Sigmoid colon (tissue), 4 donors: Measurements from ENCODE around the gene ERBB2.

Experiments used
- POLR2A ChIP-seq, 2 donors: fragments of 450-650 bp; IDR thresholded peaks; one replicate each; pipeline ENCODE4 v1.6.1; 2016; ENCODE audit warnings: antibody characterized with exemption in 2 of 2, mild to moderate bottlenecking in 2 of 2, moderate library complexity in 2 of 2
- POLR2AphosphoS5 ChIP-seq, 4 donors: sonication (generic); formaldehyde crosslinking; IDR thresholded peaks; one replicate each; pipeline ENCODE4 v1.6.1; 2017; ENCODE audit warnings: antibody characterized with exemption in 4 of 4
- TF ChIP-seq, protein P1 (sequence below), 4 experiments: fragments of 450-650 bp in 3 of 4; fragments of 200-600 bp in 1 of 4; IDR thresholded peaks; one replicate each; pipeline ENCODE4 v1.5.1; 2016 to 2019; ENCODE audit warnings: antibody characterized with exemption in 4 of 4, mild to moderate bottlenecking in 3 of 4, moderate library complexity in 2 of 4

DNA sequence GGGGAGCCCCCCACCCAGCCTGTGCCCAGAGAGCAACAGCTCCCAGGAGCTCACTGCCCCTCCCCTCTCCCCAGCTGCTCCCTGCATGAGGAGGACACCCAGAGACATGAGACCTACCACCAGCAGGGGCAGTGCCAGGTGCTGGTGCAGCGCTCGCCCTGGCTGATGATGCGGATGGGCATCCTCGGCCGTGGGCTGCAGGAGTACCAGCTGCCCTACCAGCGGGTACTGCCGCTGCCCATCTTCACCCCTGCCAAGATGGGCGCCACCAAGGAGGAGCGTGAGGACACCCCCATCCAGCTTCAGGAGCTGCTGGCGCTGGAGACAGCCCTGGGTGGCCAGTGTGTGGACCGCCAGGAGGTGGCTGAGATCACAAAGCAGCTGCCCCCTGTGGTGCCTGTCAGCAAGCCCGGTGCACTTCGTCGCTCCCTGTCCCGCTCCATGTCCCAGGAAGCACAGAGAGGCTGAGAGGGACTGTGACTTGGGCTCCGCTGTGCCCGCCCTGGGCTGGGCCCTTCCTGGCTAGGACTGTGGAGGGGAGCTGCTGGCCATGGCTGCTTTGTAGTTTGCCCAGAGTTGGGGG, 34.1 kb upstream of the ERBB2 start:
- TF ChIP-seq POLR2AphosphoS5 (IDR thresholded peaks at IDR 0.05) (peak in 1 of 4 donors; percentile 11), POLR2A (IDR thresholded peaks at IDR 0.05) (no peak)
- TF ChIP-seq, protein P1, sequence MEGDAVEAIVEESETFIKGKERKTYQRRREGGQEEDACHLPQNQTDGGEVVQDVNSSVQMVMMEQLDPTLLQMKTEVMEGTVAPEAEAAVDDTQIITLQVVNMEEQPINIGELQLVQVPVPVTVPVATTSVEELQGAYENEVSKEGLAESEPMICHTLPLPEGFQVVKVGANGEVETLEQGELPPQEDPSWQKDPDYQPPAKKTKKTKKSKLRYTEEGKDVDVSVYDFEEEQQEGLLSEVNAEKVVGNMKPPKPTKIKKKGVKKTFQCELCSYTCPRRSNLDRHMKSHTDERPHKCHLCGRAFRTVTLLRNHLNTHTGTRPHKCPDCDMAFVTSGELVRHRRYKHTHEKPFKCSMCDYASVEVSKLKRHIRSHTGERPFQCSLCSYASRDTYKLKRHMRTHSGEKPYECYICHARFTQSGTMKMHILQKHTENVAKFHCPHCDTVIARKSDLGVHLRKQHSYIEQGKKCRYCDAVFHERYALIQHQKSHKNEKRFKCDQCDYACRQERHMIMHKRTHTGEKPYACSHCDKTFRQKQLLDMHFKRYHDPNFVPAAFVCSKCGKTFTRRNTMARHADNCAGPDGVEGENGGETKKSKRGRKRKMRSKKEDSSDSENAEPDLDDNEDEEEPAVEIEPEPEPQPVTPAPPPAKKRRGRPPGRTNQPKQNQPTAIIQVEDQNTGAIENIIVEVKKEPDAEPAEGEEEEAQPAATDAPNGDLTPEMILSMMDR (IDR thresholded peaks at IDR 0.05): no peak
